Measurements from ENCODE around the gene ILF3. TPM values are rescaled to one million over a fixed set of nuclear protein-coding genes. Genes with fewer than 3 reads are reported as not detected.

The ILF3 gene
- total and polyA plus RNA-seq, 10 donors, result 82.9 to 264 (median 160) TPM

DNA sequence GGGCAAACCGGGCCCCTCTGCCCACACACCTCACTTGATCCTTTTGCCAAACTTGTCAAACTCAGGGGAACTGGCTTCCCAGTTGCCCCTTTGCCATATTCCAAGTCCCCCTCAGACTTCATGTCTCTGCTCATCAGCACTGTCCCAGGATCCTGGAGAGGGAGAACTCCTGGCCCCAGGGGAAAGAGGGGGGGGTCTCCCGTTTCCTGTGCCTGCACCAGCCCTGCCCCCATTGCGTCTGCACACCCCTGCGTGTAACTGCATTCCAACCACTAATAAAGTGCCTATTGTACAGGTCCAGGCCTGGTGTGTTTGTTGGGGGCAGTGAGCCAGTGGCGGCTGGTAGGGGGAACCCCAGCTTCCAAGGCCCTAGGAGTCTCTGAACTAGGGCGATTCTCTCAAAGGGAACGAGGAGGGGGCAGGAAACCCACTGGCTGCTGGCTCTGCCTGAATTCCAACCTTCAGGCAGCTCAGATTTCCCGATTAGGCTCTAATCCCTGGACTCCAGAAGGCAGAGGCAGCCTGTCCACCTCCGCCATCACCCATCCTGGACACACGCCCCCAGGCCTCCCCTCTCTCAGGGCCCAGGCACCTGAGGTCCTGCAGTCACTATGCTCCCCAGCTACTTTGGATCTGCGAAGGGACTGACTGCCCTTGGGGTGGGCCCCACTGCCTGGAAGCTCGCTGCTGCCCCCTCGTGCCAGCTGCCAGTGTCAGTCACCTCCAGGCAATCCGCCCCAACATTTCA is 9.7 kb upstream of the ILF3 start:
- peak; percentile 96 for DNase-seq
- TF ChIP-seq, protein P1, sequence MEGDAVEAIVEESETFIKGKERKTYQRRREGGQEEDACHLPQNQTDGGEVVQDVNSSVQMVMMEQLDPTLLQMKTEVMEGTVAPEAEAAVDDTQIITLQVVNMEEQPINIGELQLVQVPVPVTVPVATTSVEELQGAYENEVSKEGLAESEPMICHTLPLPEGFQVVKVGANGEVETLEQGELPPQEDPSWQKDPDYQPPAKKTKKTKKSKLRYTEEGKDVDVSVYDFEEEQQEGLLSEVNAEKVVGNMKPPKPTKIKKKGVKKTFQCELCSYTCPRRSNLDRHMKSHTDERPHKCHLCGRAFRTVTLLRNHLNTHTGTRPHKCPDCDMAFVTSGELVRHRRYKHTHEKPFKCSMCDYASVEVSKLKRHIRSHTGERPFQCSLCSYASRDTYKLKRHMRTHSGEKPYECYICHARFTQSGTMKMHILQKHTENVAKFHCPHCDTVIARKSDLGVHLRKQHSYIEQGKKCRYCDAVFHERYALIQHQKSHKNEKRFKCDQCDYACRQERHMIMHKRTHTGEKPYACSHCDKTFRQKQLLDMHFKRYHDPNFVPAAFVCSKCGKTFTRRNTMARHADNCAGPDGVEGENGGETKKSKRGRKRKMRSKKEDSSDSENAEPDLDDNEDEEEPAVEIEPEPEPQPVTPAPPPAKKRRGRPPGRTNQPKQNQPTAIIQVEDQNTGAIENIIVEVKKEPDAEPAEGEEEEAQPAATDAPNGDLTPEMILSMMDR (IDR thresholded peaks at IDR 0.05 in 8 of 11, conservative IDR thresholded peaks at IDR 0.05 in 3 of 11), result peak; percentile 85 to 99 (median 88)
- TF ChIP-seq POLR2A (IDR thresholded peaks at IDR 0.05), result no peak
- TF ChIP-seq POLR2AphosphoS5 (IDR thresholded peaks at IDR 0.05), result peak; percentile 81 to 86 (median 82)
- no peaks in the 10 kb centered on the region for H3K9me3 ChIP-seq
- WGBS, 5 donors, result 13 to 24% (median 17%) methylated on average over 11 to 14 of the region's 14 CpGs
- no peaks in the 10 kb centered on the region for H3K27me3 ChIP-seq (replicated peaks in 1 of 7)
- H3K27ac ChIP-seq, result peak overlapping the region; percentile 22 to 76 (median 62)
- H3K4me3 ChIP-seq, result no peak overlapping the region
- H3K4me1 ChIP-seq, result peaks cover 16 to 60% (median 33%) of the 10 kb centered on the region in 6 donors
- intact Hi-C loops (cut with DNase I; ENCODE audit: low total_unique reads), result loop anchor here (1.0 kb wide), 1 partner anchor 63 kb away; no protein-coding TSS in a partner anchor
- peaks cover 0 to 52% (median 39%) of the 10 kb centered on the region in 6 donors for H3K36me3 ChIP-seq

DNA sequence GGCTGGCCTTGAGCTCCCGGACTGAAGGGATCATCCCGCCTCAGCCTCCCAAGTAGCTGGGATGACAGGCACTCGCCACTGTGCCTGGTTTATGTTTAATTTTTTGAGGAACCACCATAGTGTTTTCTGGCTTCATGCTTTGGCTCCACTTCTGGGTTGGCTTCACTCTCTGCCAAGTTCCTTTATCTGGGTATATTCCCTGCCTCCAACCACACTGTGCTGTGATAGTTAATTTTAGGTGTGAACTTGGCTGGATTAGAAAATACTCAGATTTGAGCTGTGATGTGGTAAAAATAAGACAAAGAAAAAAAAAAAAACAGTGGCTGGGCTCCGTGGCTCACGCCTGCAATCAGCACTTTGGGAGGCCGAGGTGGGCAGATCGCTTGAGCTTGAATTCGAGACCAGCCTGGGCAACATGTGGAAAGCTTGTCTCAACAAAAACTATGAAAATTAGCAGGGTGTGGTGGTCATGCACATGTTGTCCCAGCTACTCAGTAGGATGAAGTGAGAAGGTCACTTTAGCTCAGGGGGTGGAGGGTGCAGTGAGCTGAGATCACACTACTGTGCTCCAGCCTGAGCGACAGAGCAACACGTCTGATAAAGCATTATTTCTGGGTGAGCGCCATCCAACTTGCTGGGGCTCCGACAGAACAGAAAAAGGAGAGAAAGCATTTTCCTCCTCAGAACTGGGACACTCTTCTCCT is 7.5 kb upstream of the ILF3 start:
- TF ChIP-seq, protein P1 (IDR thresholded peaks at IDR 0.05 in 8 of 11, conservative IDR thresholded peaks at IDR 0.05 in 3 of 11), result no peak
- no peak for TF ChIP-seq POLR2AphosphoS5 (IDR thresholded peaks at IDR 0.05)
- no peak for TF ChIP-seq POLR2A (IDR thresholded peaks at IDR 0.05)
- Histone ChIP-seq H3K27ac (peak overlapping the region in 1 of 8 donors; percentile 11), H3K9me3 (no peaks in the 10 kb centered on the region), H3K4me1 (peaks cover 16 to 41% (median 27%) of the 10 kb centered on the region in 6 donors), H3K27me3 (replicated peaks in 1 of 7) (no peaks in the 10 kb centered on the region), H3K4me3 (no peak overlapping the region), H3K36me3 (peaks cover 0 to 34% (median 18%) of the 10 kb centered on the region in 6 donors)
- WGBS, 5 donors, result 86 to 93% (median 89%) methylated on average over 12 of the region's 12 CpGs
- intact Hi-C loops (cut with DNase I; ENCODE audit: low total_unique reads), result no loop called here
- DNase-seq, result no peak

DNA sequence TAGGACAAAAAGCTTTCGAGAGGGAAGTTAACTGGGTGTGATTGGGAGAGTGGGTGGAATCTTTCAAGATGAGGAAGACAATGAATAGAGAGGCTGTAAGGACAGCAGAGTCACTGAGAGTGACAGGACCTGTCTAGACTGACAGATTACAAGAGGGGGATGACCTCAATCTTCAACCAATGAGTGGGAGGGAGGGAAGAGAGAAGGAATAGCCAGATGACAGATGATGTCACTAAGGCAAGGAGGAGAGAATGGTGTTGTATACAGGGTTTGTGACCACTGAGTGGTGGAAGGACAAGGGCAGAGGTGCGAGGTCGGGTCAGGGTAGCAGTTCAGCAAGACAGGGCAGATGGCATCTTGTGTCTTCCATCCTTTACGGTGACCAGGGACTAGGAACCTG is 5.8 kb upstream of the ILF3 start:
- 82 to 90% (median 88%) methylated on average over 4 of the region's 4 CpGs for WGBS, 5 donors
- TF ChIP-seq, protein P1 (IDR thresholded peaks at IDR 0.05 in 8 of 11, conservative IDR thresholded peaks at IDR 0.05 in 3 of 11), result no peak
- no peak for TF ChIP-seq POLR2A (IDR thresholded peaks at IDR 0.05)
- no peak for TF ChIP-seq POLR2AphosphoS5 (IDR thresholded peaks at IDR 0.05)
- Histone ChIP-seq H3K27me3 (replicated peaks in 1 of 7) (no peaks in the 10 kb centered on the region), H3K9me3 (no peaks in the 10 kb centered on the region), H3K4me3 (no peak overlapping the region), H3K27ac (no peak overlapping the region), H3K4me1 (peaks cover 26 to 41% (median 33%) of the 10 kb centered on the region in 6 donors), H3K36me3 (peaks cover 0 to 21% (median 4%) of the 10 kb centered on the region in 6 donors)
- no peak for DNase-seq
- intact Hi-C loops (cut with DNase I; ENCODE audit: low total_unique reads), result no loop called here

DNA sequence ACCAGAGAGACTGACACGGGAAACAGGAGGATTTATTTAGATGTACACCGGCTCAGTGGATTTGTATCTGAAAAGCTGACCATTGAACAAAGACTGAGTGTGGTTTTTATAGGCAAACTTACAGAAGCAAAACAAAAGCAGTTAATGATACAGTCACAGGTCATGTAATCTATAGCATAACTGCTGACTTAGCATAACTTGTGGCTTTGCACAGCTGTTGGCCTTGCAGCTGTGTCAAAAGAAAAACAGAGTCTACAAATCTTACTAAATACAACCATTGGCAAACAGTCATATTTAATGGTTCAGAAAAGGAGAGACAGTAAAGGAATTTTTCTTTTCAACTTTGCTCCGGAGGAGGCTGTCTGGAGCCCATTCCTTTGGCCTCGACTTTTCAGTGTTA is 2.3 kb upstream of the ILF3 start:
- no peaks in the 10 kb centered on the region for H3K27me3 ChIP-seq (replicated peaks in 1 of 7)
- no peak for DNase-seq
- no peak for TF ChIP-seq POLR2A (IDR thresholded peaks at IDR 0.05)
- 58 to 85% (median 72%) methylated on average over 4 of the region's 4 CpGs for WGBS, 5 donors
- H3K4me3 ChIP-seq, result no peak overlapping the region
- intact Hi-C loops (cut with DNase I; ENCODE audit: low total_unique reads), result no loop called here
- H3K27ac ChIP-seq, result peak overlapping the region in 4 of 8 donors; percentile 98 to 100 (median 98)
- H3K4me1 ChIP-seq, result peaks cover 29 to 42% (median 35%) of the 10 kb centered on the region in 6 donors
- no peaks in the 10 kb centered on the region for H3K9me3 ChIP-seq
- H3K36me3 ChIP-seq, result peaks cover 0 to 11% (median 2%) of the 10 kb centered on the region in 6 donors
